ENCODE data around the gene DYSF. TPM values are rescaled to one million over a fixed set of nuclear protein-coding genes. Genes with fewer than 3 reads are reported as not detected.

The DYSF gene
- total and polyA plus RNA-seq, 9 donors: 2.3 to 16.5 (median 5.1) TPM

GRCh38 chr2:71513096-71513495, 59.7 kb downstream of the DYSF start:
- H3K36me3 ChIP-seq: no peaks in the 10 kb centered on the region
- H3K27me3 ChIP-seq: no peaks in the 10 kb centered on the region
- no peak overlapping the region for H3K4me3 ChIP-seq
- TF ChIP-seq, protein P1, sequence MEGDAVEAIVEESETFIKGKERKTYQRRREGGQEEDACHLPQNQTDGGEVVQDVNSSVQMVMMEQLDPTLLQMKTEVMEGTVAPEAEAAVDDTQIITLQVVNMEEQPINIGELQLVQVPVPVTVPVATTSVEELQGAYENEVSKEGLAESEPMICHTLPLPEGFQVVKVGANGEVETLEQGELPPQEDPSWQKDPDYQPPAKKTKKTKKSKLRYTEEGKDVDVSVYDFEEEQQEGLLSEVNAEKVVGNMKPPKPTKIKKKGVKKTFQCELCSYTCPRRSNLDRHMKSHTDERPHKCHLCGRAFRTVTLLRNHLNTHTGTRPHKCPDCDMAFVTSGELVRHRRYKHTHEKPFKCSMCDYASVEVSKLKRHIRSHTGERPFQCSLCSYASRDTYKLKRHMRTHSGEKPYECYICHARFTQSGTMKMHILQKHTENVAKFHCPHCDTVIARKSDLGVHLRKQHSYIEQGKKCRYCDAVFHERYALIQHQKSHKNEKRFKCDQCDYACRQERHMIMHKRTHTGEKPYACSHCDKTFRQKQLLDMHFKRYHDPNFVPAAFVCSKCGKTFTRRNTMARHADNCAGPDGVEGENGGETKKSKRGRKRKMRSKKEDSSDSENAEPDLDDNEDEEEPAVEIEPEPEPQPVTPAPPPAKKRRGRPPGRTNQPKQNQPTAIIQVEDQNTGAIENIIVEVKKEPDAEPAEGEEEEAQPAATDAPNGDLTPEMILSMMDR (IDR thresholded peaks at IDR 0.05): no peak
- TF ChIP-seq EP300 (IDR thresholded peaks at IDR 0.05) (no peak), POLR2A (IDR thresholded peaks at IDR 0.05) (no peak)
- 55 to 65% (median 57%) methylated on average over 11 of the region's 11 CpGs for WGBS, 3 donors
- H3K9me3 ChIP-seq: no peaks in the 10 kb centered on the region
- no peak for DNase-seq
- H3K27ac ChIP-seq: no peak overlapping the region
- intact Hi-C loops (cut with DNase I): loop anchor here in 2 of 4 donors (5.0 to 10.0 kb wide), 2 partner anchors 211 to 218 kb away; no protein-coding TSS in a partner anchor
- H3K4me1 ChIP-seq (ENCODE audit: insufficient read depth): no peaks in the 10 kb centered on the region

GRCh38 chr2:71513721-71514120, 60.4 kb downstream of the DYSF start:
- intact Hi-C loops (cut with DNase I): loop anchor here in 2 of 4 donors (5.0 to 10.0 kb wide), 2 partner anchors 211 to 219 kb away; no protein-coding TSS in a partner anchor
- Histone ChIP-seq H3K36me3 (no peaks in the 10 kb centered on the region), H3K27ac (no peak overlapping the region), H3K27me3 (no peaks in the 10 kb centered on the region), H3K4me1 (ENCODE audit: insufficient read depth) (no peaks in the 10 kb centered on the region), H3K9me3 (no peaks in the 10 kb centered on the region), H3K4me3 (no peak overlapping the region)
- TF ChIP-seq EP300 (IDR thresholded peaks at IDR 0.05) (no peak), POLR2A (IDR thresholded peaks at IDR 0.05) (no peak)
- TF ChIP-seq, protein P1 (IDR thresholded peaks at IDR 0.05): no peak
- WGBS, 3 donors: 63 to 74% (median 72%) methylated on average over 11 of the region's 11 CpGs
- no peak for DNase-seq

GRCh38 chr2:71516253-71516888, 63.0 kb downstream of the DYSF start:
- Histone ChIP-seq H3K4me1 (ENCODE audit: insufficient read depth) (no peaks in the 10 kb centered on the region), H3K27ac (no peak overlapping the region), H3K27me3 (no peaks in the 10 kb centered on the region), H3K9me3 (no peaks in the 10 kb centered on the region), H3K4me3 (no peak overlapping the region), H3K36me3 (no peaks in the 10 kb centered on the region)
- 73 to 75% (median 73%) methylated on average over 16 of the region's 16 CpGs for WGBS, 3 donors
- DNase-seq: no peak
- intact Hi-C loops (cut with DNase I): loop anchor here in 1 of 4 donors (10.0 kb wide), 1 partner anchor 222 kb away; no protein-coding TSS in a partner anchor
- TF ChIP-seq EP300 (IDR thresholded peaks at IDR 0.05) (no peak), POLR2A (IDR thresholded peaks at IDR 0.05) (no peak)
- TF ChIP-seq, protein P1 (IDR thresholded peaks at IDR 0.05): no peak

DNA sequence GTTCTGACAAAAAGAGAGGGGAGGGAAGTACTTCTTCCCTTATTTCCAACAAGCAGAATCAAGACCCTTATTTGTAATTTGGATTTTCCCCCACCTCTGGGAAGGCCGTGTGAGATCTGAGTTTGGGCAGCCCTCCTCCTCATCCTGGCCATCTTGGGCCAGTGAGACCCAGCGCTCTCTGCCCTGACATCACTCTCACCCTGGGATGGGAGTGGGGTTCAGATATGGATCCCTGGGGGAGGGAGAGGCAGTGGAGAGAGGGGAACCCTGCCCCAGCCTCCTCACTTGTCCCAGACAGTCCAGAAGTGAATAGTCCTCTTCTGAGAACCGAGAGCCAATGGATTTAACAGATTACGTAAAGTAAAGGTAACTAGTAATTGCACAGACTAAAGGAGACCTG, 64.5 kb downstream of the DYSF start:
- Histone ChIP-seq H3K4me1 (ENCODE audit: insufficient read depth) (no peaks in the 10 kb centered on the region), H3K27me3 (no peaks in the 10 kb centered on the region), H3K27ac (no peak overlapping the region), H3K36me3 (no peaks in the 10 kb centered on the region), H3K4me3 (no peak overlapping the region), H3K9me3 (no peaks in the 10 kb centered on the region)
- 77 to 81% (median 77%) methylated on average over 4 of the region's 4 CpGs for WGBS, 3 donors
- intact Hi-C loops (cut with DNase I): loop anchor here in 1 of 4 donors (10.0 kb wide), 1 partner anchor 223 kb away; no protein-coding TSS in a partner anchor
- no peak for DNase-seq
- TF ChIP-seq EP300 (IDR thresholded peaks at IDR 0.05): no peak
- no peak for TF ChIP-seq POLR2A (IDR thresholded peaks at IDR 0.05)
- TF ChIP-seq, protein P1 (IDR thresholded peaks at IDR 0.05): no peak
